ENCODE data around the gene LGALS7. TPM values are rescaled to one million over a fixed set of nuclear protein-coding genes. Genes with fewer than 3 reads are reported as not detected.
"Not testable (repeated sequence)": the region's sequence is repeated elsewhere in the genome, so short reads cannot be mapped to it uniquely, and the experiment has no call there.

The LGALS7 gene
- total RNA-seq, 1 donor from 2014 or later: not detected

- intact Hi-C loops (cut with micrococcal nuclease): no loop called here
Measured at GRCh38 chr19:38774181-38774950, 1.0 kb upstream of the LGALS7 start.

GRCh38 chr19:38771569-38771968 is 1.7 kb downstream of the LGALS7 start:
- intact Hi-C loops (cut with micrococcal nuclease): not testable (repeated sequence)

- intact Hi-C loops (cut with micrococcal nuclease): not testable (repeated sequence)
Measured at GRCh38 chr19:38770949-38771275, 2.4 kb downstream of the LGALS7 start.

GRCh38 chr19:38770228-38770948 is 2.9 kb downstream of the LGALS7 start:
- intact Hi-C loops (cut with micrococcal nuclease): not testable (repeated sequence)

GRCh38 chr19:38769635-38770211 is 3.6 kb downstream of the LGALS7 start:
- intact Hi-C loops (cut with micrococcal nuclease): no loop called here

- intact Hi-C loops (cut with micrococcal nuclease): no loop called here
Measured at GRCh38 chr19:38766276-38767047, 6.9 kb downstream of the LGALS7 start.

- intact Hi-C loops (cut with micrococcal nuclease): no loop called here
Measured at GRCh38 chr19:38765214-38765613, 8.1 kb downstream of the LGALS7 start.

GRCh38 chr19:38763795-38764220 is 9.5 kb downstream of the LGALS7 start:
- intact Hi-C loops (cut with micrococcal nuclease): no loop called here

- intact Hi-C loops (cut with micrococcal nuclease): not testable (repeated sequence)
Measured at GRCh38 chr19:38761884-38762389, 11.4 kb downstream of the LGALS7 start.

- intact Hi-C loops (cut with micrococcal nuclease): not testable (repeated sequence)
Measured at GRCh38 chr19:38760805-38761517, 12.4 kb downstream of the LGALS7 start.

GRCh38 chr19:38759590-38760003 is 13.7 kb downstream of the LGALS7 start:
- intact Hi-C loops (cut with micrococcal nuclease): no loop called here

GRCh38 chr19:38754196-38754595 is 19.1 kb downstream of the LGALS7 start:
- intact Hi-C loops (cut with micrococcal nuclease): not testable (repeated sequence)

GRCh38 chr19:38753783-38754182 is 19.5 kb downstream of the LGALS7 start:
- intact Hi-C loops (cut with micrococcal nuclease): not testable (repeated sequence)

- intact Hi-C loops (cut with micrococcal nuclease): no loop called here
Measured at GRCh38 chr19:38745316-38745715, 28.0 kb downstream of the LGALS7 start.

- intact Hi-C loops (cut with micrococcal nuclease): no loop called here
Measured at GRCh38 chr19:38744874-38745273, 28.4 kb downstream of the LGALS7 start.

GRCh38 chr19:38744298-38744681 is 29.0 kb downstream of the LGALS7 start, which contains the start of gene CAPN12:
TSS of gene CAPN12 (minus strand) at chr19:38744474. CDS start at chr19:38744165, 309 bp downstream.
- intact Hi-C loops (cut with micrococcal nuclease): no loop called here

GRCh38 chr19:38743394-38744297 is 29.7 kb downstream of the LGALS7 start:
- intact Hi-C loops (cut with micrococcal nuclease): no loop called here

- intact Hi-C loops (cut with micrococcal nuclease): no loop called here
Measured at GRCh38 chr19:38742906-38743305, 30.4 kb downstream of the LGALS7 start.

- intact Hi-C loops (cut with micrococcal nuclease): no loop called here
Measured at GRCh38 chr19:38742296-38742695, 31.0 kb downstream of the LGALS7 start.

- intact Hi-C loops (cut with micrococcal nuclease): no loop called here
Measured at GRCh38 chr19:38741670-38742069, 31.6 kb downstream of the LGALS7 start.
